Measurements from ENCODE around the gene THAP7.
A peak's percentile ranks its signal among the peaks of the same experiment; 100 is the strongest.

The THAP7 gene

GRCh38 chr22:20983081-20983771 is 18.7 kb downstream of the THAP7 start:
- no peak for TF ChIP-seq CTCF (IDR thresholded peaks at IDR 0.05; ENCODE audit: low read depth, low read length, missing control alignments)
- H3K4me3 ChIP-seq (ENCODE audit: low read depth, low read length), result peak overlapping the region; percentile 84
- DNase-seq (ENCODE audit: low read depth), result no peak

- TF ChIP-seq CTCF (IDR thresholded peaks at IDR 0.05; ENCODE audit: low read depth, low read length, missing control alignments), result no peak
- peak overlapping the region; percentile 84 for H3K4me3 ChIP-seq (ENCODE audit: low read depth, low read length)
- DNase-seq (ENCODE audit: low read depth), result no peak
Measured at GRCh38 chr22:20982563-20982882, 19.4 kb downstream of the THAP7 start.

- TF ChIP-seq CTCF (IDR thresholded peaks at IDR 0.05; ENCODE audit: low read depth, low read length, missing control alignments), result peak; percentile 59
- H3K4me3 ChIP-seq (ENCODE audit: low read depth, low read length), result peak within 1 kb of the TSS; percentile 84
- peak; percentile 44 for DNase-seq (ENCODE audit: low read depth)
Measured at GRCh38 chr22:20981787-20982562, 19.9 kb downstream of the THAP7 start, which contains the start of gene LZTR1. Gene LZTR1, plus strand, starts transcription at chr22:20982297. Its CDS starts 75 bp downstream, at chr22:20982372.

GRCh38 chr22:20980938-20981722 is 20.8 kb downstream of the THAP7 start:
- peak overlapping the region; percentile 84 for H3K4me3 ChIP-seq (ENCODE audit: low read depth, low read length)
- DNase-seq (ENCODE audit: low read depth), result no peak
- TF ChIP-seq CTCF (IDR thresholded peaks at IDR 0.05; ENCODE audit: low read depth, low read length, missing control alignments), result no peak

- DNase-seq (ENCODE audit: low read depth), result no peak
- TF ChIP-seq CTCF (IDR thresholded peaks at IDR 0.05; ENCODE audit: low read depth, low read length, missing control alignments), result no peak
- H3K4me3 ChIP-seq (ENCODE audit: low read depth, low read length), result no peak overlapping the region
Measured at GRCh38 chr22:20980523-20980922, 21.4 kb downstream of the THAP7 start.

- no peak overlapping the region for H3K4me3 ChIP-seq (ENCODE audit: low read depth, low read length)
- TF ChIP-seq CTCF (IDR thresholded peaks at IDR 0.05; ENCODE audit: low read depth, low read length, missing control alignments), result no peak
Measured at GRCh38 chr22:20979940-20980453, 21.9 kb downstream of the THAP7 start.

More at GRCh38 chr22:20979940-20980453, 21.9 kb downstream of the THAP7 start:
- no peak for DNase-seq (ENCODE audit: low read depth)
